Erythroblast (primary cell): ENCODE results near the gene THSD7A.

Experiments
- GATA1 ChIP-seq: IDR thresholded peaks from 2 replicates; pipeline ENCODE4 v1.6.1; 2011; ENCODE audit warnings: low read depth, mild to moderate bottlenecking, control low read depth, low read length, moderate library complexity
- POLR2A ChIP-seq: IDR thresholded peaks from 2 replicates; pipeline ENCODE4 v1.6.1; 2011; ENCODE audit warnings: mild to moderate bottlenecking, low read length

- no peak for TF ChIP-seq POLR2A
- no peak for TF ChIP-seq GATA1
Measured at GRCh38 chr7:11524476-11525397, 307.3 kb downstream of the THSD7A start.
